ENCODE measurements around the gene COL4A2.

- TF ChIP-seq EZH2 (IDR thresholded peaks at IDR 0.05; ENCODE audit: insufficient read depth, poor library complexity, severe bottlenecking) (no peak), EZH2phosphoT487 (IDR thresholded peaks at IDR 0.05; ENCODE audit: insufficient read depth, low read depth) (no peak)
Observed at GRCh38 chr13:110302997-110303396, 4.1 kb upstream of the COL4A2 start.
